Measurements from ENCODE around the gene CNTN6. TPM values are rescaled to one million over a fixed set of nuclear protein-coding genes. Genes with fewer than 3 reads are reported as not detected.
"Not testable (repeated sequence)": the region's sequence is repeated elsewhere in the genome, so short reads cannot be mapped to it uniquely, and the experiment has no call there.

Gene CNTN6
- total RNA-seq, 1 donor from 2014 or later = not detected

- Mint-ChIP-seq H3K36me3 (ENCODE audit: low read depth) (no peaks in the 10 kb centered on the region), H3K9me3 (peaks cover 15% of the 10 kb centered on the region), H3K4me1 (ENCODE audit: low read depth) (no peaks in the 10 kb centered on the region), H3K27me3 (ENCODE audit: low read depth) (no peaks in the 10 kb centered on the region), H3K27ac (no peak overlapping the region), H3K4me3 (ENCODE audit: low read depth) (no peak overlapping the region)
- intact Hi-C loops (cut with micrococcal nuclease) = no loop called here
- no peak for DNase-seq (ENCODE audit: low spot score)
Measured at GRCh38 chr3:1326546-1326945, 233.7 kb downstream of the CNTN6 start.

DNA sequence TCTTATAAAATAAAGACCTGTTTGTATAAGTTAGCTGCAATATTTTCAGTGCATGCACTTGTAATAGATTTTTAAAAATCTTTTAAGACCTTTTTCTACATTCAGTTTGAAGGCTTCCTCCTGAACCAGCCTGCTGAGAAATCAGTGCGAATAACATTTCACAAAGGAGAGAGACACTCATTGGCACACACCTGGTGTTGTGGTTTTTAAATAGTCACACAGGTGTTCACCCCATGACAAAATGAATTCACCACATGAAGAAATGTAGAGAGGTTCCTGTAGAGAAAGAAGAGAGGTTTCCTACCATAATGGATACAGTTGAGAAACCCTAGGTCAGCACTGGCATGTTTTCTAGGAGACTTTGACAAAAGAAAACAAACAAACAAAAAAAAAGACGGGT lies 237.3 kb downstream of the CNTN6 start:
- DNase-seq (ENCODE audit: low spot score) = no peak
- H3K36me3 Mint-ChIP-seq (ENCODE audit: low read depth) = no peaks in the 10 kb centered on the region
- intact Hi-C loops (cut with micrococcal nuclease) = no loop called here
- no peaks in the 10 kb centered on the region for H3K4me1 Mint-ChIP-seq (ENCODE audit: low read depth)
- H3K4me3 Mint-ChIP-seq (ENCODE audit: low read depth) = no peak overlapping the region
- peaks cover 13% of the 10 kb centered on the region for H3K9me3 Mint-ChIP-seq
- H3K27ac Mint-ChIP-seq = no peak overlapping the region
- H3K27me3 Mint-ChIP-seq (ENCODE audit: low read depth) = no peaks in the 10 kb centered on the region

- no peaks in the 10 kb centered on the region for H3K36me3 Mint-ChIP-seq (ENCODE audit: low read depth)
- no peaks in the 10 kb centered on the region for H3K27me3 Mint-ChIP-seq (ENCODE audit: low read depth)
- no peaks in the 10 kb centered on the region for H3K4me1 Mint-ChIP-seq (ENCODE audit: low read depth)
- intact Hi-C loops (cut with micrococcal nuclease) = no loop called here
- no peak overlapping the region for H3K27ac Mint-ChIP-seq
- no peak for DNase-seq (ENCODE audit: low spot score)
- no peak overlapping the region for H3K4me3 Mint-ChIP-seq (ENCODE audit: low read depth)
- H3K9me3 Mint-ChIP-seq = peaks cover 4% of the 10 kb centered on the region
Measured at GRCh38 chr3:1346386-1346785, 253.6 kb downstream of the CNTN6 start.

- DNase-seq (ENCODE audit: low spot score) = no peak
- Mint-ChIP-seq H3K4me3 (ENCODE audit: low read depth) (no peak overlapping the region), H3K27me3 (ENCODE audit: low read depth) (no peaks in the 10 kb centered on the region), H3K4me1 (ENCODE audit: low read depth) (no peaks in the 10 kb centered on the region), H3K27ac (no peak overlapping the region), H3K9me3 (peaks cover 4% of the 10 kb centered on the region), H3K36me3 (ENCODE audit: low read depth) (no peaks in the 10 kb centered on the region)
- intact Hi-C loops (cut with micrococcal nuclease) = no loop called here
Measured at GRCh38 chr3:1348547-1348946, 255.7 kb downstream of the CNTN6 start.

DNA sequence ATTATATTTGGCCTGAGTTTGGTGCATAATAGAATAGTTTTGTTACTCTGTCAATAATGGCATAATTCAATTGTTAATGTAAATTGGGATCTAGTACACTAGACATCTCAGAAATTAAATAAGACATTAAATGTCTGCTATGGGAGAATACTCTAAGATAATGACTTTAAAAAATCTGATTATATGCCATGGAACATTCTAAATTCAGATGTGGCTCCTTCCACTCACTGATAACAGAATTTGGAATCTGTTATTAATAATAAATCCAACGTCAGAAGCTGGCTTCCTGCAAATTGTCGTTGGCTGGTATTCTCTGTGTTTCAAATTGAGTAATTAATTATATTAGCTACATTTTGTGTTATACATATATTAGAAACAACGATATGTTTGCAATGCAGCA lies 258.1 kb downstream of the CNTN6 start:
- intact Hi-C loops (cut with micrococcal nuclease) = no loop called here
- Mint-ChIP-seq H3K9me3 (no peaks in the 10 kb centered on the region), H3K36me3 (ENCODE audit: low read depth) (no peaks in the 10 kb centered on the region), H3K4me1 (ENCODE audit: low read depth) (no peaks in the 10 kb centered on the region), H3K4me3 (ENCODE audit: low read depth) (no peak overlapping the region), H3K27ac (no peak overlapping the region), H3K27me3 (ENCODE audit: low read depth) (no peaks in the 10 kb centered on the region)
- no peak for DNase-seq (ENCODE audit: low spot score)

- Mint-ChIP-seq H3K9me3 (peaks cover 5% of the 10 kb centered on the region), H3K36me3 (ENCODE audit: low read depth) (no peaks in the 10 kb centered on the region), H3K4me1 (ENCODE audit: low read depth) (no peaks in the 10 kb centered on the region), H3K27ac (no peak overlapping the region), H3K27me3 (ENCODE audit: low read depth) (no peaks in the 10 kb centered on the region), H3K4me3 (ENCODE audit: low read depth) (no peak overlapping the region)
- no peak for DNase-seq (ENCODE audit: low spot score)
- intact Hi-C loops (cut with micrococcal nuclease) = no loop called here
Measured at GRCh38 chr3:1355691-1356090, 262.9 kb downstream of the CNTN6 start.

DNA sequence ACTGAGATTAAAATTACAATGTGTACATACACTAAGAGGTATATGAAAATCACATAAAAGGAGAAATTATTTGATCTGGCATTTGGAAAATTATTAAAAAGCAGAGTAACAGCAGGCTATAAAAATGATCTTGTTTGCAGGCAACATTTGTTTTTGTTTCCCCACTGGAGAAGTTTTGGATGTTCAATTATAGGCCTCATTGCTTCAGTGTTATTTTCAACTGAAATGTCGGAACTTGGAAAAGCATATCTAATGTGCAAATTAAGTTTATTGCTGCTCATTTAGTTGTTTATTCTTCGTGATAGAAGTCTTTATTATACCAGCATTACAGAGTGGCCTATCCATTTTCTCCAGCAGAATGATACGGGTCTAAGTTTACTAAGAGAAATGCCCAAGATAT lies 263.3 kb downstream of the CNTN6 start:
- Mint-ChIP-seq H3K27me3 (ENCODE audit: low read depth) (no peaks in the 10 kb centered on the region), H3K4me3 (ENCODE audit: low read depth) (no peak overlapping the region), H3K4me1 (ENCODE audit: low read depth) (no peaks in the 10 kb centered on the region), H3K9me3 (peaks cover 5% of the 10 kb centered on the region), H3K36me3 (ENCODE audit: low read depth) (no peaks in the 10 kb centered on the region), H3K27ac (no peak overlapping the region)
- no peak for DNase-seq (ENCODE audit: low spot score)
- intact Hi-C loops (cut with micrococcal nuclease) = no loop called here

DNA sequence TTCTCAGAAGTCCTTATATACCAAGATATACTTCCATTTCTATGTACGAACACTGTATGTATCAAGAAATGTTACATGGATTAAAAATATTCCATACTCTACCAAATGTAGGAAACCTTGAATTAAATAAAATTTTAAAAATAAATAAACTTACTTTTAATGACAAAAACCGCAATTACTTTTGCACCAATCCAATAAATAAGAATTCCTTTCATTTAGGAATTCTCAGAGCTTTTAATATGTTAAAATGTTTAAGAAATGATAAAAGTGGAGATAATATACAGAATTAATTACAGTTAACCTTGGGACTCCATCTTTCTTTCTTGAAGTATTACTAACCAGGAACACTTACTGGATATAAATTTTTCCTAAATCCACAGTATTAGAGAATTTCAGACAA lies 272.7 kb downstream of the CNTN6 start:
- peaks cover 5% of the 10 kb centered on the region for H3K9me3 Mint-ChIP-seq
- H3K27me3 Mint-ChIP-seq (ENCODE audit: low read depth) = no peaks in the 10 kb centered on the region
- intact Hi-C loops (cut with micrococcal nuclease) = no loop called here
- H3K36me3 Mint-ChIP-seq (ENCODE audit: low read depth) = no peaks in the 10 kb centered on the region
- no peak for DNase-seq (ENCODE audit: low spot score)
- H3K4me3 Mint-ChIP-seq (ENCODE audit: low read depth) = no peak overlapping the region
- H3K4me1 Mint-ChIP-seq (ENCODE audit: low read depth) = no peaks in the 10 kb centered on the region
- no peak overlapping the region for H3K27ac Mint-ChIP-seq

DNA sequence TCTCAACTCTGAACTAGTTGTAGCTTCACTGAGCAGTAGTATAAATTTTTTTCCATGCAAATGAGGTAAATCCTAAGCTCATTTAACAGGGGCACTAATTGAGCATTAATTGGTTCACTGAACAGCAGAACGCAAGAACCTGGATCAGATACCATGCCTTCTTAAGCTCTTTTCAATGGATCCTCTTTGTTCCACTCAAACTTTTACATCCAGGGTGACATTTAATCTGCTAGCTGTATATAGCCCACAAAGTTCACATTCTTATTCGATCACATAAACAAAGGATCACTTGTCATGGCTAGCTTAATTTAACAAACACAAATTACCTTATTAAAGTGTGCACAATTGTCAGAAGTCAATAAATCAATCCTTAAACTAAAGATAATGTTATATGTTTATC lies 281.6 kb downstream of the CNTN6 start:
- Mint-ChIP-seq H3K4me1 (ENCODE audit: low read depth) (no peaks in the 10 kb centered on the region), H3K27me3 (ENCODE audit: low read depth) (no peaks in the 10 kb centered on the region), H3K27ac (no peak overlapping the region), H3K9me3 (peaks cover 27% of the 10 kb centered on the region), H3K4me3 (ENCODE audit: low read depth) (no peak overlapping the region), H3K36me3 (ENCODE audit: low read depth) (no peaks in the 10 kb centered on the region)
- intact Hi-C loops (cut with micrococcal nuclease) = no loop called here
- DNase-seq (ENCODE audit: low spot score) = no peak

- Mint-ChIP-seq H3K4me3 (ENCODE audit: low read depth) (no peak overlapping the region), H3K36me3 (ENCODE audit: low read depth) (no peaks in the 10 kb centered on the region), H3K9me3 (peaks cover 27% of the 10 kb centered on the region), H3K27ac (no peak overlapping the region), H3K27me3 (ENCODE audit: low read depth) (no peaks in the 10 kb centered on the region), H3K4me1 (ENCODE audit: low read depth) (no peaks in the 10 kb centered on the region)
- intact Hi-C loops (cut with micrococcal nuclease) = no loop called here
- DNase-seq (ENCODE audit: low spot score) = no peak
Measured at GRCh38 chr3:1375145-1375544, 282.3 kb downstream of the CNTN6 start.

- Mint-ChIP-seq H3K9me3 (peaks cover 40% of the 10 kb centered on the region), H3K27ac (no peak overlapping the region), H3K4me3 (ENCODE audit: low read depth) (no peak overlapping the region), H3K27me3 (ENCODE audit: low read depth) (no peaks in the 10 kb centered on the region), H3K4me1 (ENCODE audit: low read depth) (no peaks in the 10 kb centered on the region), H3K36me3 (ENCODE audit: low read depth) (no peaks in the 10 kb centered on the region)
- no peak for DNase-seq (ENCODE audit: low spot score)
- intact Hi-C loops (cut with micrococcal nuclease) = no loop called here
Measured at GRCh38 chr3:1380926-1381646, 288.3 kb downstream of the CNTN6 start.

- peaks cover 40% of the 10 kb centered on the region for H3K9me3 Mint-ChIP-seq
- DNase-seq (ENCODE audit: low spot score) = no peak
- H3K27ac Mint-ChIP-seq = no peak overlapping the region
- H3K27me3 Mint-ChIP-seq (ENCODE audit: low read depth) = no peaks in the 10 kb centered on the region
- intact Hi-C loops (cut with micrococcal nuclease) = no loop called here
- no peaks in the 10 kb centered on the region for H3K36me3 Mint-ChIP-seq (ENCODE audit: low read depth)
- no peaks in the 10 kb centered on the region for H3K4me1 Mint-ChIP-seq (ENCODE audit: low read depth)
- H3K4me3 Mint-ChIP-seq (ENCODE audit: low read depth) = no peak overlapping the region
Measured at GRCh38 chr3:1381647-1382036, 288.8 kb downstream of the CNTN6 start.

- H3K36me3 Mint-ChIP-seq (ENCODE audit: low read depth); H3K27me3 Mint-ChIP-seq (ENCODE audit: low read depth); H3K4me1 Mint-ChIP-seq (ENCODE audit: low read depth); H3K27ac Mint-ChIP-seq; intact Hi-C loops (cut with micrococcal nuclease); H3K4me3 Mint-ChIP-seq (ENCODE audit: low read depth); DNase-seq (ENCODE audit: low spot score): not testable (repeated sequence)
- H3K9me3 Mint-ChIP-seq = peaks cover 23% of the 10 kb centered on the region
Measured at GRCh38 chr3:1387396-1387905, 294.6 kb downstream of the CNTN6 start.

DNA sequence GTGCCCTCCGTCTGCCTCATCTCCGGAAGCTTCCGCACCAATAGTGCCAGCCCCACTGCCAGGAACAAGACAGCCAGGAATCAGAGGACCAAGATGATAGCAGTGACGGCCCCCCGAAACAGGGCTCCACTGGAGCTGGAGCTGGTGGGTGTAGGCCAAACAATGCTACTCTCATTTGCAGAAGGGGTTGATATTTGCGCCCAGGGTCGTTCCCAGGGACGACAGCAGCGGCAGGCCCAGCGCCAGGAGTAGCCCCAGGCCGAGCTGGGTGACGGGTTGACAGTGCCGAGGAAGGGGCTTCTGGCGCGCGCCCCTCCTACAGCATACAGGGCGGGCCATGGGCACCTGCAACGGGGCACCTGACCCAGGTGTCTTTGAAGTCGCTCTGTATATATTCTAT lies 301.4 kb downstream of the CNTN6 start:
- no peak overlapping the region for H3K27ac Mint-ChIP-seq
- intact Hi-C loops (cut with micrococcal nuclease) = no loop called here
- H3K4me3 Mint-ChIP-seq (ENCODE audit: low read depth) = no peak overlapping the region
- no peaks in the 10 kb centered on the region for H3K27me3 Mint-ChIP-seq (ENCODE audit: low read depth)
- DNase-seq (ENCODE audit: low spot score) = no peak
- no peaks in the 10 kb centered on the region for H3K36me3 Mint-ChIP-seq (ENCODE audit: low read depth)
- H3K9me3 Mint-ChIP-seq = peaks cover 9% of the 10 kb centered on the region
- H3K4me1 Mint-ChIP-seq (ENCODE audit: low read depth) = no peaks in the 10 kb centered on the region
